HepG2 (cell line): ENCODE measurements around the gene SYVN1. TPM values are rescaled to one million over a fixed set of nuclear protein-coding genes. Genes with fewer than 3 reads are reported as not detected.

ENCODE experiments used
- ADNP ChIP-seq: sonication (generic); formaldehyde crosslinking; IDR thresholded peaks from 2 replicates; pipeline ENCODE4 v1.4.0; 2020; ENCODE audit warnings: missing genetic modification reagents
- GLI4 ChIP-seq: sonication (generic); formaldehyde crosslinking; IDR thresholded peaks from 2 replicates; pipeline ENCODE4 v1.5.1; 2020; ENCODE audit warnings: missing genetic modification reagents, mild to moderate bottlenecking, moderate library complexity, borderline replicate concordance
- HMGA1 ChIP-seq: sonication (generic); formaldehyde crosslinking; conservative IDR thresholded peaks from 2 replicates; pipeline ENCODE4 v1.4.0; 2020; ENCODE audit warnings: missing genetic modification reagents
- KLF9 ChIP-seq: IDR thresholded peaks from 2 replicates; pipeline ENCODE4 v1.6.1; 2016; ENCODE audit warnings: low read depth
- MXD4 ChIP-seq: IDR thresholded peaks from 2 replicates; pipeline ENCODE4 v1.6.1; 2016; ENCODE audit warnings: mild to moderate bottlenecking, missing biosample characterization, missing genetic modification reagents
- NFE2 ChIP-seq: sonication (generic); formaldehyde crosslinking; IDR thresholded peaks from 2 replicates; pipeline ENCODE4 v1.4.0; 2020; ENCODE audit warnings: missing genetic modification reagents
- RBAK ChIP-seq: sonication (generic); formaldehyde crosslinking; IDR thresholded peaks from 2 replicates; pipeline ENCODE4 v1.5.1; 2020; ENCODE audit warnings: mild to moderate bottlenecking, missing genetic modification reagents
- SMC3 ChIP-seq: IDR thresholded peaks from 2 replicates; pipeline ENCODE4 v1.6.1; 2011; ENCODE audit warnings: low read length, improper control_type of control experiment
- SNAPC4 ChIP-seq: sonication (generic); formaldehyde crosslinking; IDR thresholded peaks from 2 replicates; pipeline ENCODE4 v1.4.0; 2020; ENCODE audit warnings: mild to moderate bottlenecking, missing genetic modification reagents
- ZFP1 ChIP-seq: IDR thresholded peaks from 2 replicates; pipeline ENCODE4 v1.6.1; 2016
- ZFP37 ChIP-seq: sonication (generic); formaldehyde crosslinking; IDR thresholded peaks from 2 replicates; pipeline ENCODE4 v1.4.0; 2020; ENCODE audit warnings: missing genetic modification reagents, borderline replicate concordance
- ZNF292 ChIP-seq: sonication (generic); formaldehyde crosslinking; IDR thresholded peaks from 2 replicates; pipeline ENCODE4 v1.8.1; 2022; ENCODE audit warnings: mild to moderate bottlenecking, low read depth, missing genetic modification reagents, borderline replicate concordance
- ZNF432 ChIP-seq: sonication (generic); formaldehyde crosslinking; IDR thresholded peaks from 2 replicates; pipeline ENCODE4 v1.5.0; 2020; ENCODE audit warnings: missing genetic modification reagents, mild to moderate bottlenecking, borderline replicate concordance
- ZNF550 ChIP-seq: sonication (generic); formaldehyde crosslinking; IDR thresholded peaks from 2 replicates; pipeline ENCODE4 v1.4.0; 2020; ENCODE audit warnings: mild to moderate bottlenecking, missing genetic modification reagents, borderline replicate concordance
- ZNF574 ChIP-seq: sonication (generic); formaldehyde crosslinking; IDR thresholded peaks from 2 replicates; pipeline ENCODE4 v1.4.0; 2020; ENCODE audit warnings: missing genetic modification reagents
- ZNF614 ChIP-seq: IDR thresholded peaks from 2 replicates; pipeline ENCODE4 v1.6.1; 2018; ENCODE audit warnings: missing biosample characterization, missing genetic modification reagents, inconsistent platforms, borderline replicate concordance
- ZNF770 ChIP-seq: sonication (generic); formaldehyde crosslinking; IDR thresholded peaks from 2 replicates; pipeline ENCODE4 v1.5.0; 2020; ENCODE audit warnings: mild to moderate bottlenecking, missing genetic modification reagents
- polyA plus RNA-seq, 8 experiments: library from polyadenylated mRNA; depleted of rRNA in 3 of 8; stranded (reverse) in 7 of 8; unstranded in 1 of 8; fragments of >200 nt; fragmentation: Illumina TruSeq in 4 of 8; extraction: Trizol in 4 of 8; gene quantifications; 2 replicates each; pipeline versions ENCODE4 v1.2.1 to v1.2.3, GENCODE V29; 2011 to 2016; ENCODE audit warnings: low read depth in 4 of 8, missing spikeins in 1 of 8, mixed read lengths in 1 of 8; ENCODE audit not compliant: insufficient read depth in 1 of 8
- total RNA-seq, 5 experiments: library from RNA; depleted of rRNA; stranded (reverse); fragments of >200 nt; fragmentation: Illumina TruSeq; extraction: Trizol; gene quantifications; 2 replicates each; pipeline ENCODE4 v1.2.3, GENCODE V29; 2016; ENCODE audit warnings: low read depth in 1 of 5
- TF ChIP-seq, protein P1 (sequence below): IDR thresholded peaks from 2 replicates; pipeline ENCODE4 v1.6.1; 2016; ENCODE audit warnings: mild to moderate bottlenecking

Gene SYVN1
- total and polyA plus RNA-seq, 2 of the 13 experiments (the other 11 are each of a cell fraction or from before 2014, with no cell fraction given) = 10.3 to 22.5 TPM

DNA sequence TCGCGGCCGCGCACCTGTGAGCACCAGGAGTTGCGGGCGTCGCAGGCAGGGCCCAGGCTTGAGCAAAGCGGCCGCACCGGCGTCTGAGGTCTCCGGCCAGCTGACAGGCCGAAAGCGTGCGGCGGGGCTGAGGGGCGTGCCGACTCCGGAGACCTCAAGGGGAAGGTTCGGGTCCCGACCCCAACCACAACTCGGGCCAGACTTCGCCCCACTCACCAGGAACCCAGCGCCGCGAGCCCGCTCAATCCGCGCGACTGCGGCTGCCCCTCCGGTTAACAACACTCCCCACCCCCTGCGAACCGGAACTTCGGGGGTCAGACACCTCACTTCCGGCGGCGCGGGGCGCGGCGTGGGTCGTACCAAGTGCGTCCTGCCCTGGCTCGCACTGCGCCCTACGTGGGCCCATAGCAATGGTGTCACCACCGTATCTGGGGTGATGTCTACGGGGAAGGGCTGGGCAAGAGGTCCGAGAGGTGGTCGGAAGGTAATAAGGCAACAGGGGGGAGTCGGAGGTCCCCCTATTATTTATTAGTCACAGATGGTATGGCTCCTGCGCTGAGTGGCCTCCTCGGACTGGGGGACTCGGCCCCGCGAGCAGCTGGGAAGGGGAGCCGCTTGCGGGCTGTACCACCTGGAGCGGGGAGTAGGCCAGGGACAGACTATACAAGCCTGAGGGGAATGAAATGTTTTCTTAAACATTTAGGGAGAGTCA is at the start of gene SYVN1 (continued):
- TF ChIP-seq ZNF770 (no peak; the same call in 1 of the 2 replicates), MXD4 (peak; percentile 75; the same call in 1 of the 2 replicates), RBAK (CRISPR knock-in tag) (no peak), HMGA1 (no peak), NFE2 (CRISPR knock-in tag) (no peak), ZFP37 (no peak), ZNF432 (CRISPR knock-in tag) (no peak), GLI4 (no peak; the same call in 1 of the 2 replicates), ZNF614 (no peak), KLF9 (CRISPR knock-in tag) (no peak), ZFP1 (CRISPR knock-in tag) (0 out of 2 replicates have a peak, but pooled peaks have one; percentile 43), SMC3 (no peak), ADNP (CRISPR knock-in tag) (no peak), ZNF292 (CRISPR knock-in tag) (no peak), SNAPC4 (CRISPR knock-in tag) (peak; percentile 89), ZNF550 (CRISPR knock-in tag) (0 out of 2 replicates have a peak, but pooled peaks have one; percentile 36), ZNF574 (peak; percentile 82)
- TF ChIP-seq, protein P1, sequence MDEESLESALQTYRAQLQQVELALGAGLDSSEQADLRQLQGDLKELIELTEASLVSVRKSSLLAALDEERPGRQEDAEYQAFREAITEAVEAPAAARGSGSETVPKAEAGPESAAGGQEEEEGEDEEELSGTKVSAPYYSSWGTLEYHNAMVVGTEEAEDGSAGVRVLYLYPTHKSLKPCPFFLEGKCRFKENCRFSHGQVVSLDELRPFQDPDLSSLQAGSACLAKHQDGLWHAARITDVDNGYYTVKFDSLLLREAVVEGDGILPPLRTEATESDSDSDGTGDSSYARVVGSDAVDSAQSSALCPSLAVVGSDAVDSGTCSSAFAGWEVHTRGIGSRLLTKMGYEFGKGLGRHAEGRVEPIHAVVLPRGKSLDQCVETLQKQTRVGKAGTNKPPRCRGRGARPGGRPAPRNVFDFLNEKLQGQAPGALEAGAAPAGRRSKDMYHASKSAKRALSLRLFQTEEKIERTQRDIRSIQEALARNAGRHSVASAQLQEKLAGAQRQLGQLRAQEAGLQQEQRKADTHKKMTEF = peak; percentile 40; the same call in 1 of the 2 replicates
